GM12875 (cell line): Measurements from ENCODE around the gene ZSCAN10.

Experiments
- H3K4me3 ChIP-seq: one replicate; pipeline ENCODE4 v1.5.1; 2011; ENCODE audit warnings: low read depth, low read length, control low read depth
- TF ChIP-seq, protein P1 (sequence below): IDR thresholded peaks from 2 replicates; pipeline ENCODE4 v1.5.1; 2011; ENCODE audit warnings: low read depth, mild to moderate bottlenecking, control low read depth, inconsistent platforms, low read length, moderate library complexity, borderline replicate concordance; ENCODE audit not compliant: insufficient read depth

The ZSCAN10 gene

GRCh38 chr16:3094289-3095027, 4.6 kb downstream of the ZSCAN10 start:
- TF ChIP-seq, protein P1, sequence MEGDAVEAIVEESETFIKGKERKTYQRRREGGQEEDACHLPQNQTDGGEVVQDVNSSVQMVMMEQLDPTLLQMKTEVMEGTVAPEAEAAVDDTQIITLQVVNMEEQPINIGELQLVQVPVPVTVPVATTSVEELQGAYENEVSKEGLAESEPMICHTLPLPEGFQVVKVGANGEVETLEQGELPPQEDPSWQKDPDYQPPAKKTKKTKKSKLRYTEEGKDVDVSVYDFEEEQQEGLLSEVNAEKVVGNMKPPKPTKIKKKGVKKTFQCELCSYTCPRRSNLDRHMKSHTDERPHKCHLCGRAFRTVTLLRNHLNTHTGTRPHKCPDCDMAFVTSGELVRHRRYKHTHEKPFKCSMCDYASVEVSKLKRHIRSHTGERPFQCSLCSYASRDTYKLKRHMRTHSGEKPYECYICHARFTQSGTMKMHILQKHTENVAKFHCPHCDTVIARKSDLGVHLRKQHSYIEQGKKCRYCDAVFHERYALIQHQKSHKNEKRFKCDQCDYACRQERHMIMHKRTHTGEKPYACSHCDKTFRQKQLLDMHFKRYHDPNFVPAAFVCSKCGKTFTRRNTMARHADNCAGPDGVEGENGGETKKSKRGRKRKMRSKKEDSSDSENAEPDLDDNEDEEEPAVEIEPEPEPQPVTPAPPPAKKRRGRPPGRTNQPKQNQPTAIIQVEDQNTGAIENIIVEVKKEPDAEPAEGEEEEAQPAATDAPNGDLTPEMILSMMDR = peak; percentile 72
- H3K4me3 ChIP-seq = no peak overlapping the region

- H3K4me3 ChIP-seq = no peak overlapping the region
Observed at GRCh38 chr16:3092501-3092941, 6.6 kb downstream of the ZSCAN10 start.

DNA sequence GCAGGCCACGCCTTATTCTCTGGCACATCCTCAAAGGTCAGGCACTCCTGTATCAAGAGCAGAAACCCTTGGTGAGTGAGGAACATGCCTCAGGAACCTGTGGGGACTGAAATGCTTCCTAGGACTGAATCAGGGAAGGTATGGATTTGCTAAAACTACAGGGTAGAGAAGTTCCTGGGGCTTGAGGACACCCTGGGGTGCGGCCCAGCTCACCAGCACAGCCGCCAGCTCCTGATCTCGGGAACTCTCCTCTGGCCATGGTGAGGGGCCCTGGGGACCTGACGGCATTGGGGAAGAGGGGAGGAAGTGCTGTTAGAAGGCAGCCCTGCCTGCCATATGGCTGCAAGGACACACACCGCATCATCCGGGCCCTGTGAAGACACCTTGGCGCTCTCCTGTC, 7.5 kb downstream of the ZSCAN10 start:
- TF ChIP-seq, protein P1 = no peak

More at GRCh38 chr16:3092501-3092941, 6.6 kb downstream of the ZSCAN10 start:
- TF ChIP-seq, protein P1 = no peak

GRCh38 chr16:3089717-3090592, 9.1 kb downstream of the ZSCAN10 start:
- H3K4me3 ChIP-seq = no peak overlapping the region
- TF ChIP-seq, protein P1 = no peak

More for the DNA sequence above, 7.5 kb downstream of the ZSCAN10 start:
- no peak overlapping the region for H3K4me3 ChIP-seq

GRCh38 chr16:3088925-3089716, 10.0 kb downstream of the ZSCAN10 start:
- no peak overlapping the region for H3K4me3 ChIP-seq

DNA sequence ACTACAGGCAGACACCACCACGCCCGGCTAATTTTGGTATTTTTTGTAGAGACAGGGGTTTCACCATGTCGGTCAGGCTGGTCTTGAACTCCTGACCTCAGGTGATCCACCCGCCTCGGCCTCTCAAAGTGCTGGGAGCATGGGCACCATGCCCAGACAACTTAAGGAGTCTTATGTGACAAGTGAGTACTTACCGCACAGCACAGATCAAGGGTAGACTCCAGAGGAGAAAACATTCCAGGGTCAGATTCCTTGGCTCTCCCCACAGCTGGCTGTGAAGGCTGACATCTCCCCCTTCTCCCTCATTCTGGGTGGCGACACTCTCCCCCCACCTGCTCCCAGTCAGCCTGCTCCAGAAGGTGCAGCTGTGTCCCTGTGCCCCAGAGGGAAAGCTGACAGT, 10.6 kb downstream of the ZSCAN10 start:
- TF ChIP-seq, protein P1 = no peak

More at GRCh38 chr16:3088925-3089716, 10.0 kb downstream of the ZSCAN10 start:
- TF ChIP-seq, protein P1 = no peak

More for the DNA sequence above, 10.6 kb downstream of the ZSCAN10 start:
- H3K4me3 ChIP-seq = no peak overlapping the region
